K562 (cell line): ENCODE measurements around the gene CYBRD1. TPM values are rescaled to one million over a fixed set of nuclear protein-coding genes. Genes with fewer than 3 reads are reported as not detected.
A peak's percentile ranks its signal among the peaks of the same experiment; 100 is the strongest.

Experiments
- ARNT ChIP-seq, 2 experiments: fragments of 450-650 bp; IDR thresholded peaks; 2 replicates each; pipeline ENCODE4 v1.6.1; 2016; ENCODE audit warnings: mild to moderate bottlenecking in 1 of 2
- DACH1 ChIP-seq: fragments of 450-650 bp; IDR thresholded peaks from 2 replicates; pipeline ENCODE4 v1.6.1; 2018; ENCODE audit not compliant: partially characterized antibody
- DDX20 ChIP-seq: fragments of 450-650 bp; IDR thresholded peaks from 2 replicates; pipeline ENCODE4 v1.6.1; 2016; ENCODE audit warnings: missing genetic modification characterization, low read depth, mild to moderate bottlenecking, missing compliant biosample characterization, moderate library complexity
- EP400 ChIP-seq: fragments of 450-650 bp; IDR thresholded peaks from 2 replicates; pipeline ENCODE4 v1.6.1; 2017; ENCODE audit warnings: antibody characterized with exemption, mild to moderate bottlenecking, moderate library complexity
- FOXJ3 ChIP-seq: sonication (generic); formaldehyde crosslinking; IDR thresholded peaks from 2 replicates; pipeline ENCODE4 v1.4.0; 2020; ENCODE audit warnings: mild to moderate bottlenecking, missing genetic modification reagents
- HES1 ChIP-seq: fragments of 450-650 bp; IDR thresholded peaks from 2 replicates; pipeline ENCODE4 v1.6.1; 2016; ENCODE audit warnings: low read depth, mild to moderate bottlenecking, moderate library complexity
- MEF2D ChIP-seq: conservative IDR thresholded peaks from 2 replicates; pipeline ENCODE4 v1.6.1; 2016; ENCODE audit warnings: low read depth, missing genetic modification characterization, missing compliant biosample characterization
- RBM39 ChIP-seq: fragments of 200-400 bp; formaldehyde crosslinking; optimal IDR thresholded peaks from 2 replicates; pipeline ENCODE3; 2018; ENCODE audit warnings: low read depth, low read length
- SMARCB1 ChIP-seq: IDR thresholded peaks from 2 replicates; pipeline ENCODE4 v1.6.1; 2011; ENCODE audit warnings: improper control_type of control experiment, low read depth; ENCODE audit not compliant: insufficient read length
- SRSF1 ChIP-seq: fragments of 200-400 bp; formaldehyde crosslinking; IDR thresholded peaks from 2 replicates; pipeline ENCODE4 v1.6.1; 2017; ENCODE audit warnings: mild to moderate bottlenecking, low read depth, low read length, moderate library complexity
- TAF9B ChIP-seq: fragments of 450-650 bp; IDR thresholded peaks from 2 replicates; pipeline ENCODE4 v1.6.1; 2018; ENCODE audit warnings: mild to moderate bottlenecking; ENCODE audit not compliant: partially characterized antibody
- ZBTB1 ChIP-seq: sonication (generic); formaldehyde crosslinking; IDR thresholded peaks from 2 replicates; pipeline ENCODE4 v1.8.1; 2023; ENCODE audit warnings: missing genetic modification reagents, low read depth, mild to moderate bottlenecking, borderline replicate concordance
- ZEB2 ChIP-seq: fragments of 450-650 bp; IDR thresholded peaks from 2 replicates; pipeline ENCODE4 v1.6.1; 2016
- ZFP1 ChIP-seq: fragments of 450-650 bp; formaldehyde crosslinking; IDR thresholded peaks from 2 replicates; pipeline ENCODE4 v1.4.0; 2020; ENCODE audit warnings: mild to moderate bottlenecking, mixed read lengths
- ZNF184 ChIP-seq: sonication (generic); formaldehyde crosslinking; IDR thresholded peaks from 2 replicates; pipeline ENCODE4 v1.5.0; 2020; ENCODE audit warnings: missing genetic modification reagents
- ZNF263 ChIP-seq: sonication (generic); formaldehyde crosslinking; IDR thresholded peaks from 2 replicates; pipeline ENCODE4 v1.8.0; 2022; ENCODE audit warnings: mild to moderate bottlenecking, missing genetic modification reagents, borderline replicate concordance
- ZNF3 ChIP-seq: fragments of 250-450 bp; sonication (Bioruptor Pico); IDR thresholded peaks from 2 replicates; pipeline ENCODE4 v1.5.0; 2021; ENCODE audit warnings: mild to moderate bottlenecking, moderate library complexity
- ZSCAN29 ChIP-seq: fragments of 450-650 bp; IDR thresholded peaks from 2 replicates; pipeline ENCODE4 v1.6.1; 2017
- polyA plus RNA-seq, 8 experiments: library from polyadenylated mRNA; depleted of rRNA in 4 of 8; stranded (reverse) in 5 of 8; unstranded in 3 of 8; fragments of >200 nt; fragmentation: Nextera tagmentation in 2 of 8; fragmentation: Illumina TruSeq in 1 of 8; extraction: Ambion mirVana in 2 of 8; extraction: Trizol in 1 of 8; gene quantifications; 2 replicates each; pipeline versions ENCODE4 v1.2.1 to v1.2.3, GENCODE V29; 2011 to 2014; ENCODE audit warnings: inconsistent platforms in 1 of 8, missing spikeins in 1 of 8
- total RNA-seq, 7 experiments: library from RNA; depleted of rRNA in 6 of 7; stranded (reverse); fragments of >200 nt in 6 of 7; fragmentation: Illumina TruSeq in 2 of 7; extraction: Trizol in 2 of 7; gene quantifications; 2 replicates each; pipeline versions ENCODE4 v1.2.1 to v1.2.3, GENCODE V29; 2011 to 2021; ENCODE audit warnings: low replicate concordance in 1 of 7
- TF ChIP-seq, protein P1 (sequence below): sonication (generic); formaldehyde crosslinking; IDR thresholded peaks from 2 replicates; pipeline ENCODE4 v1.8.0; 2022; ENCODE audit warnings: missing genetic modification reagents, mild to moderate bottlenecking, moderate library complexity, borderline replicate concordance
- TF ChIP-seq, protein P2 (sequence below): fragments of 450-650 bp; formaldehyde crosslinking; IDR thresholded peaks from 2 replicates; pipeline ENCODE4 v1.4.0; 2020; ENCODE audit warnings: mild to moderate bottlenecking, moderate library complexity
- TF ChIP-seq, protein P3 (sequence below): fragments of 250-450 bp; sonication (Bioruptor Pico); IDR thresholded peaks from 2 replicates; pipeline ENCODE4 v1.5.0; 2022; ENCODE audit warnings: mild to moderate bottlenecking
- TF ChIP-seq, protein P4 (sequence below): fragments of 450-650 bp; formaldehyde crosslinking; IDR thresholded peaks from 2 replicates; pipeline ENCODE4 v1.4.0; 2022; ENCODE audit warnings: mild to moderate bottlenecking, moderate library complexity

The CYBRD1 gene
- total and polyA plus RNA-seq, 9 of the 15 experiments (the other 6 are each of a cell fraction or from before 2014, with no cell fraction given) = 9.6 to 22.4 (median 15.6) TPM

- TF ChIP-seq HES1 (no peak), ZNF263 (no peak), SMARCB1 (no peak), DDX20 (tag) (peak; percentile 37; the same call in 1 of the 2 replicates), RBM39 (no peak), TAF9B (peak; percentile 56), ZBTB1 (CRISPR knock-in tag) (no peak), ZSCAN29 (no peak), ARNT (IDR thresholded peaks at IDR 0.05) (peak in 1 of 2 experiments; percentile 11; a peak in 1 of 4 replicates), MEF2D (tag) (no peak), ZNF3 (no peak), ZNF184 (CRISPR knock-in tag) (no peak), FOXJ3 (CRISPR knock-in tag) (no peak), DACH1 (no peak), ZEB2 (no peak), EP400 (peak; percentile 77), SRSF1 (0 out of 2 replicates have a peak, but pooled peaks have one; percentile 33), ZFP1 (CRISPR knock-in tag) (no peak)
- TF ChIP-seq, protein P1, sequence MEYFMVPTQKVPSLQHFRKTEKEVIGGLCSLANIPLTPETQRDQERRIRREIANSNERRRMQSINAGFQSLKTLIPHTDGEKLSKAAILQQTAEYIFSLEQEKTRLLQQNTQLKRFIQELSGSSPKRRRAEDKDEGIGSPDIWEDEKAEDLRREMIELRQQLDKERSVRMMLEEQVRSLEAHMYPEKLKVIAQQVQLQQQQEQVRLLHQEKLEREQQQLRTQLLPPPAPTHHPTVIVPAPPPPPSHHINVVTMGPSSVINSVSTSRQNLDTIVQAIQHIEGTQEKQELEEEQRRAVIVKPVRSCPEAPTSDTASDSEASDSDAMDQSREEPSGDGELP (CRISPR knock-in tag) = peak; percentile 54; the same call in 1 of the 2 replicates
- TF ChIP-seq, protein P2, sequence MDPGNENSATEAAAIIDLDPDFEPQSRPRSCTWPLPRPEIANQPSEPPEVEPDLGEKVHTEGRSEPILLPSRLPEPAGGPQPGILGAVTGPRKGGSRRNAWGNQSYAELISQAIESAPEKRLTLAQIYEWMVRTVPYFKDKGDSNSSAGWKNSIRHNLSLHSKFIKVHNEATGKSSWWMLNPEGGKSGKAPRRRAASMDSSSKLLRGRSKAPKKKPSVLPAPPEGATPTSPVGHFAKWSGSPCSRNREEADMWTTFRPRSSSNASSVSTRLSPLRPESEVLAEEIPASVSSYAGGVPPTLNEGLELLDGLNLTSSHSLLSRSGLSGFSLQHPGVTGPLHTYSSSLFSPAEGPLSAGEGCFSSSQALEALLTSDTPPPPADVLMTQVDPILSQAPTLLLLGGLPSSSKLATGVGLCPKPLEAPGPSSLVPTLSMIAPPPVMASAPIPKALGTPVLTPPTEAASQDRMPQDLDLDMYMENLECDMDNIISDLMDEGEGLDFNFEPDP (CRISPR knock-in tag) = 0 out of 2 replicates have a peak, but pooled peaks have one; percentile 23
- TF ChIP-seq, protein P3, sequence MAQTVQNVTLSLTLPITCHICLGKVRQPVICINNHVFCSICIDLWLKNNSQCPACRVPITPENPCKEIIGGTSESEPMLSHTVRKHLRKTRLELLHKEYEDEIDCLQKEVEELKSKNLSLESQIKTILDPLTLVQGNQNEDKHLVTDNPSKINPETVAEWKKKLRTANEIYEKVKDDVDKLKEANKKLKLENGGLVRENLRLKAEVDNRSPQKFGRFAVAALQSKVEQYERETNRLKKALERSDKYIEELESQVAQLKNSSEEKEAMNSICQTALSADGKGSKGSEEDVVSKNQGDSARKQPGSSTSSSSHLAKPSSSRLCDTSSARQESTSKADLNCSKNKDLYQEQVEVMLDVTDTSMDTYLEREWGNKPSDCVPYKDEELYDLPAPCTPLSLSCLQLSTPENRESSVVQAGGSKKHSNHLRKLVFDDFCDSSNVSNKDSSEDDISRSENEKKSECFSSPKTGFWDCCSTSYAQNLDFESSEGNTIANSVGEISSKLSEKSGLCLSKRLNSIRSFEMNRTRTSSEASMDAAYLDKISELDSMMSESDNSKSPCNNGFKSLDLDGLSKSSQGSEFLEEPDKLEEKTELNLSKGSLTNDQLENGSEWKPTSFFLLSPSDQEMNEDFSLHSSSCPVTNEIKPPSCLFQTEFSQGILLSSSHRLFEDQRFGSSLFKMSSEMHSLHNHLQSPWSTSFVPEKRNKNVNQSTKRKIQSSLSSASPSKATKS (CRISPR knock-in tag) = no peak
- TF ChIP-seq, protein P4, sequence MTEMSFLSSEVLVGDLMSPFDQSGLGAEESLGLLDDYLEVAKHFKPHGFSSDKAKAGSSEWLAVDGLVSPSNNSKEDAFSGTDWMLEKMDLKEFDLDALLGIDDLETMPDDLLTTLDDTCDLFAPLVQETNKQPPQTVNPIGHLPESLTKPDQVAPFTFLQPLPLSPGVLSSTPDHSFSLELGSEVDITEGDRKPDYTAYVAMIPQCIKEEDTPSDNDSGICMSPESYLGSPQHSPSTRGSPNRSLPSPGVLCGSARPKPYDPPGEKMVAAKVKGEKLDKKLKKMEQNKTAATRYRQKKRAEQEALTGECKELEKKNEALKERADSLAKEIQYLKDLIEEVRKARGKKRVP (CRISPR knock-in tag) = no peak
Observed at GRCh38 chr2:171522052-171522787, at the start of gene CYBRD1 (continued).
